Liver (tissue), 9 donors: ENCODE measurements around the gene HMG20B. TPM values are rescaled to one million over a fixed set of nuclear protein-coding genes. Genes with fewer than 3 reads are reported as not detected.

Source experiments
- DNase-seq: peaks from one replicate; pipeline ENCODE4 v3.0.0-alpha.2; 2017; ENCODE audit warnings: low spot score
- H3K27ac ChIP-seq, 2 donors: one replicate each; pipeline ENCODE4 v1.7.0; 2013; ENCODE audit warnings: inconsistent platforms in 2 of 2, low read length in 2 of 2, control low read depth in 1 of 2, low read depth in 1 of 2, mild to moderate bottlenecking in 1 of 2
- H3K27me3 ChIP-seq, 4 donors: one replicate each; pipeline versions ENCODE4 v1.6.1 to v1.7.0; 2013; ENCODE audit warnings: low read length in 3 of 4, inconsistent platforms in 1 of 4, mild to moderate bottlenecking in 1 of 4, moderate library complexity in 1 of 4; ENCODE audit not compliant: control insufficient read depth in 4 of 4, insufficient read depth in 4 of 4
- H3K36me3 ChIP-seq, 4 donors: one replicate each; pipeline versions ENCODE4 v1.6.1 to v1.7.0; 2013; ENCODE audit warnings: low read length in 3 of 4, mild to moderate bottlenecking in 3 of 4, low read depth in 1 of 4, moderate library complexity in 1 of 4; ENCODE audit not compliant: control insufficient read depth in 4 of 4, insufficient read depth in 3 of 4
- H3K4me1 ChIP-seq, 4 donors: one replicate each; pipeline versions ENCODE4 v1.6.1 to v1.7.0; 2013; ENCODE audit warnings: low read length in 3 of 4, mild to moderate bottlenecking in 3 of 4, moderate library complexity in 1 of 4; ENCODE audit not compliant: control insufficient read depth in 4 of 4, insufficient read depth in 4 of 4
- H3K4me3 ChIP-seq, 3 donors: one replicate each; pipeline versions ENCODE4 v1.6.1 to v1.7.0; 2013; ENCODE audit warnings: low read length in 3 of 3, control low read depth in 1 of 3, low read depth in 1 of 3, mild to moderate bottlenecking in 1 of 3
- H3K9ac ChIP-seq, 2 donors: one replicate each; pipeline ENCODE4 v1.7.0; 2013; ENCODE audit warnings: low read length in 2 of 2, mild to moderate bottlenecking in 2 of 2, moderate library complexity in 2 of 2, control low read depth in 1 of 2, low read depth in 1 of 2
- H3K9me3 ChIP-seq, 4 donors: one replicate each; pipeline versions ENCODE4 v1.6.1 to v1.7.0; 2013; ENCODE audit warnings: low read length in 3 of 4; ENCODE audit not compliant: control insufficient read depth in 4 of 4
- ATF3 ChIP-seq: IDR thresholded peaks from 2 replicates; pipeline ENCODE4 v1.6.1; 2016; ENCODE audit warnings: antibody characterized with exemption
- CTCF ChIP-seq: fragments of 150-350 bp; IDR thresholded peaks from 2 replicates; pipeline ENCODE4 v1.5.1; 2017; ENCODE audit warnings: improper control_type of control experiment, low read depth, low read length; ENCODE audit not compliant: missing input control
- EGR1 ChIP-seq, 2 donors: IDR thresholded peaks; 2 replicates each; pipeline ENCODE4 v1.6.1; 2016 to 2018; ENCODE audit warnings: antibody characterized with exemption in 2 of 2, low read depth in 2 of 2
- FOXA1 ChIP-seq: IDR thresholded peaks from 2 replicates; pipeline ENCODE4 v1.6.1; 2016; ENCODE audit warnings: antibody characterized with exemption
- FOXA2 ChIP-seq: IDR thresholded peaks from 2 replicates; pipeline ENCODE4 v1.6.1; 2016; ENCODE audit warnings: antibody characterized with exemption
- GABPA ChIP-seq, 2 donors: IDR thresholded peaks in 1 of 2; conservative IDR thresholded peaks in 1 of 2; 2 replicates each; pipeline ENCODE4 v1.6.1; 2016; ENCODE audit warnings: antibody characterized with exemption in 2 of 2, mild to moderate bottlenecking in 1 of 2, moderate library complexity in 1 of 2
- HNF4A ChIP-seq, 2 donors: conservative IDR thresholded peaks; 2 replicates each; pipeline ENCODE4 v1.6.1; 2016; ENCODE audit warnings: antibody characterized with exemption in 2 of 2, mild to moderate bottlenecking in 2 of 2
- HNF4G ChIP-seq: IDR thresholded peaks from 2 replicates; pipeline ENCODE4 v1.6.1; 2016; ENCODE audit warnings: antibody characterized with exemption
- JUND ChIP-seq, 2 donors: IDR thresholded peaks; 2 replicates each; pipeline ENCODE4 v1.6.1; 2016; ENCODE audit warnings: antibody characterized with exemption in 2 of 2
- MAX ChIP-seq: IDR thresholded peaks from 2 replicates; pipeline ENCODE4 v1.6.1; 2016; ENCODE audit warnings: antibody characterized with exemption
- NR2F2 ChIP-seq: IDR thresholded peaks from 2 replicates; pipeline ENCODE4 v1.6.1; 2016; ENCODE audit warnings: antibody characterized with exemption
- RAD21 ChIP-seq, 2 donors: IDR thresholded peaks; 2 replicates each; pipeline ENCODE4 v1.6.1; 2016; ENCODE audit warnings: antibody characterized with exemption in 2 of 2, mild to moderate bottlenecking in 2 of 2
- REST ChIP-seq: IDR thresholded peaks from 2 replicates; pipeline ENCODE4 v1.6.1; 2016; ENCODE audit warnings: antibody characterized with exemption, mild to moderate bottlenecking
- RXRA ChIP-seq, 2 donors: IDR thresholded peaks; 2 replicates each; pipeline ENCODE4 v1.6.1; 2017 to 2018; ENCODE audit warnings: antibody characterized with exemption in 2 of 2, mild to moderate bottlenecking in 1 of 2
- SP1 ChIP-seq: IDR thresholded peaks from 2 replicates; pipeline ENCODE4 v1.6.1; 2018; ENCODE audit warnings: antibody characterized with exemption, mild to moderate bottlenecking
- TAF1 ChIP-seq: conservative IDR thresholded peaks from 2 replicates; pipeline ENCODE4 v1.6.1; 2016; ENCODE audit warnings: antibody characterized with exemption, mild to moderate bottlenecking
- YY1 ChIP-seq: IDR thresholded peaks from 2 replicates; pipeline ENCODE4 v1.6.1; 2016; ENCODE audit warnings: antibody characterized with exemption, mild to moderate bottlenecking
- ZBTB33 ChIP-seq: IDR thresholded peaks from 2 replicates; pipeline ENCODE4 v1.6.1; 2016; ENCODE audit warnings: antibody characterized with exemption
- WGBS: extraction: QIAGEN DNeasy Blood & Tissue Kit; methylation state at CpG from one replicate; pipeline ENCODE4 v1.1.7; 2013; 5-methylcytosine and 5-hydroxymethylcytosine counted together
- polyA plus RNA-seq, 2 donors: library from polyadenylated mRNA; stranded (reverse) in 1 of 2; unstranded in 1 of 2; fragments of 200-250 nt in 1 of 2; fragments of >200 nt in 1 of 2; fragmentation: Nextera tagmentation in 1 of 2; extraction: Ambion mirVana in 1 of 2; gene quantifications; one replicate each; pipeline versions ENCODE4 v1.2.1 to v1.2.3, GENCODE V29; 2013 to 2015
- total RNA-seq, 2 donors: library from RNA; depleted of rRNA; stranded (reverse); fragments of >200 nt; gene quantifications; one replicate each; pipeline ENCODE4 v1.2.3, GENCODE V29; 2014
- donor health status: healthy.
- donor health status: healthy.
- donor health status: healthy.
- donor health status: healthy.
- donor health status: healthy.

The HMG20B gene
- total and polyA plus RNA-seq, 4 donors, result 28.6 to 35.1 (median 30.5) TPM

- Histone ChIP-seq H3K4me3 (no peak overlapping the region), H3K4me1 (peaks cover 4 to 21% (median 16%) of the 10 kb centered on the region in 4 donors), H3K9me3 (no peaks in the 10 kb centered on the region), H3K27ac (no peak overlapping the region), H3K36me3 (peaks cover 0 to 30% (median 6%) of the 10 kb centered on the region in 4 donors), H3K9ac (no peak overlapping the region), H3K27me3 (no peaks in the 10 kb centered on the region)
- TF ChIP-seq FOXA2, result no peak
- no peak for TF ChIP-seq ATF3
- TF ChIP-seq JUND (IDR thresholded peaks at IDR 0.05), result no peak
- no peak for TF ChIP-seq TAF1
- TF ChIP-seq HNF4A (conservative IDR thresholded peaks at IDR 0.05), result no peak
- no peak for TF ChIP-seq SP1
- WGBS, result 92% methylated on average over 24 of the region's 24 CpGs
- no peak for DNase-seq
Observed at GRCh38 chr19:3620817-3621547, 48.2 kb downstream of the HMG20B start.

GRCh38 chr19:3621689-3622088 lies 48.9 kb downstream of the HMG20B start:
- H3K9me3 ChIP-seq, result no peaks in the 10 kb centered on the region
- DNase-seq, result no peak
- H3K27me3 ChIP-seq, result no peaks in the 10 kb centered on the region
- H3K36me3 ChIP-seq, result peaks cover 0 to 30% (median 5%) of the 10 kb centered on the region in 4 donors
- no peak overlapping the region for H3K9ac ChIP-seq
- 98% methylated on average over 15 of the region's 15 CpGs for WGBS
- no peak overlapping the region for H3K27ac ChIP-seq
- H3K4me1 ChIP-seq, result peaks cover 4 to 24% (median 19%) of the 10 kb centered on the region in 4 donors
- no peak overlapping the region for H3K4me3 ChIP-seq
- TF ChIP-seq NR2F2 (no peak), TAF1 (no peak), GABPA (IDR thresholded peaks at IDR 0.05 in 1 of 2, conservative IDR thresholded peaks at IDR 0.05 in 1 of 2) (no peak), ATF3 (no peak), YY1 (no peak), ZBTB33 (no peak), JUND (IDR thresholded peaks at IDR 0.05) (no peak), HNF4A (conservative IDR thresholded peaks at IDR 0.05) (no peak), FOXA1 (no peak), RAD21 (IDR thresholded peaks at IDR 0.05) (no peak), FOXA2 (no peak), RXRA (IDR thresholded peaks at IDR 0.05) (no peak), MAX (no peak), CTCF (no peak), HNF4G (no peak), EGR1 (IDR thresholded peaks at IDR 0.05; ENCODE audit: low read depth in 2 of 2) (no peak), SP1 (no peak), REST (no peak)
